Naive thymus-derived CD4-positive, alpha-beta T cell (primary cell): ENCODE data around the gene KCNJ11. TPM values are rescaled to one million over a fixed set of nuclear protein-coding genes. Genes with fewer than 3 reads are reported as not detected.

Source experiments
- polyA plus RNA-seq, 2 donors: library from polyadenylated mRNA; unstranded; fragments of 300-500 nt; fragmentation: Illumina TruSeq; gene quantifications; one replicate each; pipeline ENCODE4 v1.2.3, GENCODE V29; 2021
- total RNA-seq, 6 experiments: library from RNA in 5 of 6; stranded (reverse) in 5 of 6; gene quantifications; 1 replicate in 5 of 6; 2 replicates in 1 of 6; pipeline ENCODE4 v1.2.3 and lab custom pipeline; 2021 to 2026

KCNJ11 gene
- total and polyA plus RNA-seq, 7 experiments from 2014 or later, result 0.24 to 1.4 (median 0.30) TPM; not detected in 4

Other genes starting within 250 kb of the KCNJ11 start
- gene PIK3C2A, start 180.7 kb downstream of the KCNJ11 start, total RNA-seq, result 10 to 100 TPM; 25.4 to 56.4 (median 42.0) TPM
- 1 to 10 TPM; 5.0 to 8.2 TPM for gene PIK3C2A, start 180.7 kb downstream of the KCNJ11 start, polyA plus RNA-seq
- gene NUCB2, start 111.9 kb downstream of the KCNJ11 start, total RNA-seq, result 100 to 1,000 TPM in 4 of 5 experiments, 10 to 100 TPM in 1; 72.0 to 171 (median 145) TPM
- 100 to 1,000 TPM; 280 to 359 TPM for gene NUCB2, start 111.9 kb downstream of the KCNJ11 start, polyA plus RNA-seq
- 1 to 10 TPM in 4 of 5 experiments, under 1 TPM in 1; 0.70 to 2.9 (median 2.3) TPM for gene NCR3LG1, start 36.9 kb downstream of the KCNJ11 start, total RNA-seq
- not detected for gene NCR3LG1, start 36.9 kb downstream of the KCNJ11 start, polyA plus RNA-seq
- under 1 TPM in 1 of 5 experiments, not detected in 4; 0.36 TPM for gene ABCC8, start 88.2 kb upstream of the KCNJ11 start, total RNA-seq
- not detected for gene ABCC8, start 88.2 kb upstream of the KCNJ11 start, polyA plus RNA-seq
- gene USH1C, start 155.8 kb upstream of the KCNJ11 start, total RNA-seq, result not detected
- not detected for gene USH1C, start 155.8 kb upstream of the KCNJ11 start, polyA plus RNA-seq
- gene OTOG, start 158.6 kb upstream of the KCNJ11 start, total RNA-seq, result not detected
- gene OTOG, start 158.6 kb upstream of the KCNJ11 start, polyA plus RNA-seq, result not detected